Mesothelial cell of epicardium (in vitro differentiated cells): ENCODE results near the gene AGBL4. TPM values are rescaled to one million over a fixed set of nuclear protein-coding genes. Genes with fewer than 3 reads are reported as not detected.

Source experiments
- DNase-seq, 2 experiments: peaks; one replicate each; pipeline ENCODE4 v3.0.0; 2021; ENCODE audit warnings: low spot score in 2 of 2; ENCODE audit not compliant: unreplicated experiment in 2 of 2
- H3K27ac Mint-ChIP-seq: 2 replicates; pipeline ENCODE4 v1.8.0; 2021; ENCODE audit warnings: mixed read lengths
- H3K27me3 Mint-ChIP-seq: 2 replicates; pipeline ENCODE4 v1.8.0; 2021; ENCODE audit warnings: low read depth, mixed read lengths
- H3K36me3 Mint-ChIP-seq: 2 replicates; pipeline ENCODE4 v1.8.0; 2021; ENCODE audit warnings: mixed read lengths
- H3K4me1 Mint-ChIP-seq: 2 replicates; pipeline ENCODE4 v1.8.0; 2021; ENCODE audit warnings: mixed read lengths
- H3K4me3 Mint-ChIP-seq: 2 replicates; pipeline ENCODE4 v1.8.0; 2021; ENCODE audit warnings: mild to moderate bottlenecking, moderate library complexity, mixed read lengths
- H3K9me3 Mint-ChIP-seq: 2 replicates; pipeline ENCODE4 v1.8.0; 2021; ENCODE audit warnings: mixed read lengths
- total RNA-seq: library from RNA; stranded (reverse); gene quantifications from 3 replicates; pipeline ENCODE4 v1.2.1, GENCODE V29; 2021
- TF ChIP-seq, protein P1 (sequence below): fragments of 200-600 bp; sonication (generic); IDR thresholded peaks from one replicate; pipeline ENCODE4 v1.5.0; 2021; ENCODE audit warnings: antibody characterized with exemption; ENCODE audit not compliant: unreplicated experiment

Gene AGBL4
- total RNA-seq, 1 donor from 2014 or later: 0.42 TPM

DNA sequence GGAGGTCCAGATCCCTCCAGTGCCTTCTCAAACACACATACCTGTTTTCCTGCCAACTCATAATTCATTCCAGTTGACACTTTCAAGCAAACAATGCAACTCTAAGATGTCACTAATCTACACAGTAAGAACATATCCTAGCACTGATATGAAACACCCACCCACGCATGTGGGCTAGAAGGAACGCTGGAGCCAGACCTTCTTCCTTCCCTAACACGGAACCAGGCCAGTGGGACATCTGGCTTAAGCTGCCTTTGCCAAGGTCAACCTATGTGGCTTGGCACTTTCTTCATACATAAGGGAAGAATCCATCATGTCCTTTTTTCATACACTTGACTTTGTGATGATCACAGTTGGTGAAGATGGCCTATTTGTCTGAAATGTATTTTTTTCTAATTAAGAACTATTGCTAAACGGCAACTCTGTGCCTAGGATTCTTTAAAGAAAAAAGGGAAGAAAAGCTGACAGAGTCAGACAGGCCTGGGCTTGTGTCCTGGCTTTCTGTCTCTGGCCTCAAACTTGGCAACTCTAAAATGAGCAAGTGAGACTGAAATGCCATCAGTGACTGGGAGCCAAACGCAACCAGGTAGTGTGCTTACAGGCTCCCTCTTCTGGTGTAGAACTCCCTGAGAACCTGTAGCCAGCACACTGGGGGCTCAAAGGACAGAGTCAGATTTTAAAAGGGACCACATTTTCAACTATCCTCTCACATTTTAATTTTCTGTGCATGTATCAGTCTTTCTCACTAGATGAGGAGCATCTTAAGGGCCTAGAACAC, 1154.4 kb downstream of the AGBL4 start:
- no peak for DNase-seq
- H3K4me3 Mint-ChIP-seq: no peak overlapping the region
- H3K36me3 Mint-ChIP-seq: no peaks in the 10 kb centered on the region
- no peak overlapping the region for H3K27ac Mint-ChIP-seq
- no peaks in the 10 kb centered on the region for H3K9me3 Mint-ChIP-seq
- H3K4me1 Mint-ChIP-seq: peaks cover 2% of the 10 kb centered on the region
- peaks cover 11% of the 10 kb centered on the region for H3K27me3 Mint-ChIP-seq
- TF ChIP-seq, protein P1, sequence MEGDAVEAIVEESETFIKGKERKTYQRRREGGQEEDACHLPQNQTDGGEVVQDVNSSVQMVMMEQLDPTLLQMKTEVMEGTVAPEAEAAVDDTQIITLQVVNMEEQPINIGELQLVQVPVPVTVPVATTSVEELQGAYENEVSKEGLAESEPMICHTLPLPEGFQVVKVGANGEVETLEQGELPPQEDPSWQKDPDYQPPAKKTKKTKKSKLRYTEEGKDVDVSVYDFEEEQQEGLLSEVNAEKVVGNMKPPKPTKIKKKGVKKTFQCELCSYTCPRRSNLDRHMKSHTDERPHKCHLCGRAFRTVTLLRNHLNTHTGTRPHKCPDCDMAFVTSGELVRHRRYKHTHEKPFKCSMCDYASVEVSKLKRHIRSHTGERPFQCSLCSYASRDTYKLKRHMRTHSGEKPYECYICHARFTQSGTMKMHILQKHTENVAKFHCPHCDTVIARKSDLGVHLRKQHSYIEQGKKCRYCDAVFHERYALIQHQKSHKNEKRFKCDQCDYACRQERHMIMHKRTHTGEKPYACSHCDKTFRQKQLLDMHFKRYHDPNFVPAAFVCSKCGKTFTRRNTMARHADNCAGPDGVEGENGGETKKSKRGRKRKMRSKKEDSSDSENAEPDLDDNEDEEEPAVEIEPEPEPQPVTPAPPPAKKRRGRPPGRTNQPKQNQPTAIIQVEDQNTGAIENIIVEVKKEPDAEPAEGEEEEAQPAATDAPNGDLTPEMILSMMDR: no peak

GRCh38 chr1:48864913-48865312, 1158.8 kb downstream of the AGBL4 start:
- no peak overlapping the region for H3K27ac Mint-ChIP-seq

GRCh38 chr1:48859456-48859855, 1164.3 kb downstream of the AGBL4 start:
- DNase-seq: no peak
- H3K4me3 Mint-ChIP-seq: no peak overlapping the region
- no peak overlapping the region for H3K27ac Mint-ChIP-seq
- H3K9me3 Mint-ChIP-seq: peaks cover 28% of the 10 kb centered on the region
- TF ChIP-seq, protein P1: no peak
- no peaks in the 10 kb centered on the region for H3K36me3 Mint-ChIP-seq
- H3K27me3 Mint-ChIP-seq: peaks cover 5% of the 10 kb centered on the region
- H3K4me1 Mint-ChIP-seq: no peaks in the 10 kb centered on the region

More at GRCh38 chr1:48864913-48865312, 1158.8 kb downstream of the AGBL4 start:
- no peak for DNase-seq
- H3K4me1 Mint-ChIP-seq: no peaks in the 10 kb centered on the region
- TF ChIP-seq, protein P1: no peak
- H3K27me3 Mint-ChIP-seq: peaks cover 3% of the 10 kb centered on the region
- H3K4me3 Mint-ChIP-seq: no peak overlapping the region
- no peaks in the 10 kb centered on the region for H3K36me3 Mint-ChIP-seq
- H3K9me3 Mint-ChIP-seq: peaks cover 21% of the 10 kb centered on the region

- Mint-ChIP-seq H3K27ac (no peak overlapping the region), H3K4me1 (no peaks in the 10 kb centered on the region), H3K9me3 (peaks cover 28% of the 10 kb centered on the region), H3K4me3 (no peak overlapping the region), H3K27me3 (peaks cover 5% of the 10 kb centered on the region), H3K36me3 (no peaks in the 10 kb centered on the region)
- DNase-seq: no peak
- TF ChIP-seq, protein P1: no peak
Observed at GRCh38 chr1:48858200-48858920, 1165.4 kb downstream of the AGBL4 start.

- H3K4me1 Mint-ChIP-seq: no peaks in the 10 kb centered on the region
Observed at GRCh38 chr1:48853006-48853405, 1170.7 kb downstream of the AGBL4 start.

More at GRCh38 chr1:48853006-48853405, 1170.7 kb downstream of the AGBL4 start:
- Mint-ChIP-seq H3K27ac (no peak overlapping the region), H3K4me3 (no peak overlapping the region), H3K27me3 (peaks cover 11% of the 10 kb centered on the region), H3K9me3 (peaks cover 3% of the 10 kb centered on the region), H3K36me3 (no peaks in the 10 kb centered on the region)
- TF ChIP-seq, protein P1: no peak
- no peak for DNase-seq
